IMR-90 (cell line): ENCODE data around the gene MARCO. TPM values are rescaled to one million over a fixed set of nuclear protein-coding genes. Genes with fewer than 3 reads are reported as not detected.

Experiments
- ATAC-seq: fragments of 200-7000 bp; cut with Tn5 transposase; 2 replicates; pipeline ENCODE4 v1.9.1; 2020; ENCODE audit warnings: low read depth, mild to moderate bottlenecking, moderate library complexity
- BruUV-seq: library from RNA; stranded (reverse); fragments of 400-500 nt; replicated peaks from 2 replicates; lab custom pipeline; 2021; lab: Mats Ljungman, UMichigan
- CTCF ChIA-PET: fragments of 300-600 bp; formaldehyde crosslinking; extraction: SDS; loops from one replicate; lab custom pipeline; 2021; ENCODE audit warnings: antibody characterized with exemption; lab: Yijun Ruan, JAX
- POLR2A ChIA-PET: fragments of 300-600 bp; sonication (Branson Sonifier 250); formaldehyde crosslinking; loops from one replicate; lab custom pipeline; 2022; ENCODE audit warnings: antibody characterized with exemption; ENCODE audit not compliant: unreplicated experiment; lab: Charles Lee
- DNase-seq: peaks from one replicate; pipeline ENCODE4 v3.0.0; 2013
- H2AFZ ChIP-seq: replicated peaks from 2 replicates; pipeline ENCODE3; 2013; ENCODE audit warnings: low read length, mild to moderate bottlenecking; ENCODE audit not compliant: poor library complexity
- H2AK5ac ChIP-seq: 2 replicates; pipeline ENCODE4 v1.6.1; 2013; ENCODE audit warnings: low read depth, low read length, inconsistent platforms
- H2AK9ac ChIP-seq: replicated peaks from 2 replicates; pipeline ENCODE3; 2013; ENCODE audit warnings: mild to moderate bottlenecking, low read depth, low read length, moderate library complexity; ENCODE audit not compliant: poor library complexity
- H2BK120ac ChIP-seq: 2 replicates; pipeline ENCODE4 v1.6.1; 2013; ENCODE audit warnings: low read depth, low read length, inconsistent platforms
- H2BK15ac ChIP-seq: 3 replicates; pipeline ENCODE4 v1.6.1; 2013; ENCODE audit warnings: low read depth, low read length, inconsistent platforms
- H2BK20ac ChIP-seq: 2 replicates; pipeline ENCODE4 v1.6.1; 2013; ENCODE audit warnings: low read depth, mild to moderate bottlenecking, inconsistent platforms, low read length, moderate library complexity
- H2BK5ac ChIP-seq: 2 replicates; pipeline ENCODE4 v1.6.1; 2013; ENCODE audit warnings: mild to moderate bottlenecking, low read depth, low read length, inconsistent platforms; ENCODE audit not compliant: poor library complexity, severe bottlenecking
- H3K14ac ChIP-seq: replicated peaks from 2 replicates; pipeline ENCODE4 v1.6.1; 2013; ENCODE audit warnings: low read depth, low read length, inconsistent platforms
- H3K18ac ChIP-seq: 2 replicates; pipeline ENCODE4 v1.6.1; 2013; ENCODE audit warnings: low read depth, low read length, control low read depth
- H3K23ac ChIP-seq: 2 replicates; pipeline ENCODE4 v1.6.1; 2013; ENCODE audit warnings: low read depth, low read length, inconsistent platforms
- H3K27ac ChIP-seq: 2 replicates; pipeline ENCODE4 v1.5.1; 2013; ENCODE audit warnings: mild to moderate bottlenecking, control low read depth, low read length; ENCODE audit not compliant: insufficient read depth
- H3K27me3 ChIP-seq: 2 replicates; pipeline ENCODE4 v1.6.1; 2013; ENCODE audit warnings: low read length; ENCODE audit not compliant: control insufficient read depth, insufficient read depth
- H3K36me3 ChIP-seq: 2 replicates; pipeline ENCODE4 v1.6.1; 2013; ENCODE audit warnings: low read length, mixed read lengths; ENCODE audit not compliant: control insufficient read depth, insufficient read depth
- H3K4ac ChIP-seq: 2 replicates; pipeline ENCODE4 v1.6.1; 2013; ENCODE audit warnings: low read depth, low read length, inconsistent platforms
- H3K4me1 ChIP-seq: 2 replicates; pipeline ENCODE4 v1.6.1; 2013; ENCODE audit warnings: low read length, mixed read lengths; ENCODE audit not compliant: control insufficient read depth, insufficient read depth
- H3K4me2 ChIP-seq: 2 replicates; pipeline ENCODE4 v1.6.1; 2013; ENCODE audit warnings: low read depth, mild to moderate bottlenecking, control low read depth, low read length, moderate library complexity
- H3K4me3 ChIP-seq: 2 replicates; pipeline ENCODE4 v1.5.1; 2013; ENCODE audit warnings: low read depth, mild to moderate bottlenecking, control low read depth, low read length, moderate library complexity; ENCODE audit not compliant: insufficient read depth
- H3K56ac ChIP-seq: 2 replicates; pipeline ENCODE4 v1.6.1; 2013; ENCODE audit warnings: low read length, inconsistent platforms; ENCODE audit not compliant: insufficient read depth; ENCODE audit errors: extremely low read depth
- H3K79me1 ChIP-seq, 2 experiments: 2 replicates each; pipeline ENCODE4 v1.6.1; 2013; ENCODE audit warnings: low read length in 2 of 2, inconsistent platforms in 1 of 2, low read depth in 1 of 2
- H3K9ac ChIP-seq: 2 replicates; pipeline ENCODE4 v1.6.1; 2013; ENCODE audit warnings: low read depth, low read length, control low read depth
- H3K9me1 ChIP-seq: 2 replicates; pipeline ENCODE4 v1.6.1; 2013; ENCODE audit warnings: low read length, inconsistent platforms; ENCODE audit not compliant: insufficient read depth
- H3K9me3 ChIP-seq: 2 replicates; pipeline ENCODE4 v1.6.1; 2013; ENCODE audit warnings: low read length; ENCODE audit not compliant: control insufficient read depth, insufficient read depth
- H4K20me1 ChIP-seq: 2 replicates; pipeline ENCODE4 v1.6.1; 2013; ENCODE audit warnings: low read length, inconsistent platforms; ENCODE audit not compliant: insufficient read depth
- H4K5ac ChIP-seq: 2 replicates; pipeline ENCODE4 v1.6.1; 2013; ENCODE audit warnings: mild to moderate bottlenecking, low read depth, low read length, control low read depth
- H4K8ac ChIP-seq, 2 experiments: 2 replicates each; pipeline ENCODE4 v1.6.1; 2013; ENCODE audit warnings: low read depth in 2 of 2, low read length in 2 of 2, control low read depth in 1 of 2, inconsistent platforms in 1 of 2
- H4K91ac ChIP-seq: 2 replicates; pipeline ENCODE4 v1.6.1; 2013; ENCODE audit warnings: low read depth, low read length, inconsistent platforms; ENCODE audit not compliant: insufficient read depth
- BHLHE40 ChIP-seq: fragments of 150-350 bp; IDR thresholded peaks from 2 replicates; pipeline ENCODE4 v1.6.1; 2016; ENCODE audit warnings: mild to moderate bottlenecking, low read depth, low read length
- CEBPB ChIP-seq: IDR thresholded peaks from 2 replicates; pipeline ENCODE4 v1.6.1; 2012; ENCODE audit warnings: low read depth, low read length, improper control_type of control experiment
- CHD1 ChIP-seq: IDR thresholded peaks from 2 replicates; pipeline ENCODE4 v1.6.1; 2012; ENCODE audit warnings: low read depth, low read length, improper control_type of control experiment
- MAFK ChIP-seq: IDR thresholded peaks from 2 replicates; pipeline ENCODE4 v1.6.1; 2012; ENCODE audit warnings: low read depth, low read length, improper control_type of control experiment
- MAZ ChIP-seq: IDR thresholded peaks from 2 replicates; pipeline ENCODE4 v1.6.1; 2012; ENCODE audit warnings: low read depth, mild to moderate bottlenecking, low read length, improper control_type of control experiment, moderate library complexity, borderline replicate concordance
- MXI1 ChIP-seq: IDR thresholded peaks from 2 replicates; pipeline ENCODE4 v1.6.1; 2012; ENCODE audit warnings: low read depth, mild to moderate bottlenecking, low read length, moderate library complexity, borderline replicate concordance
- NFE2L2 ChIP-seq: fragments of 150-350 bp; IDR thresholded peaks from 2 replicates; pipeline ENCODE4 v1.6.1; 2016; ENCODE audit warnings: low read depth, mild to moderate bottlenecking, low read length
- WGBS, 2 experiments: methylation state at CpG; one replicate each; pipeline versions ENCODE4 v1.1.5 to v1.1.7; 2013; ENCODE audit warnings: missing lambda C conversion rate in 2 of 2; ENCODE audit not compliant: insufficient read length in 1 of 2; ENCODE audit errors: extremely low coverage in 2 of 2; 5-methylcytosine and 5-hydroxymethylcytosine counted together
- dilution Hi-C: fragments of 300-500 bp; cut with HindIII; formaldehyde crosslinking; loops from one replicate; pipeline ENCODE4 v1.14.3; 2018; ENCODE audit warnings: low sequenced_read_pairs; ENCODE audit not compliant: unreplicated experiment
- in situ Hi-C: fragments of 300-500 bp; cut with MboI; formaldehyde crosslinking; loops from 3 replicates; pipeline ENCODE4 v1.14.3; 2019; ENCODE audit warnings: low sequenced_read_pairs, inconsistent platforms, mixed read lengths
- intact Hi-C: fragments of 100-400 bp; cut with micrococcal nuclease; formaldehyde crosslinking; loops from 2 replicates; pipeline ENCODE4 v1.10.0; 2022
- polyA plus RNA-seq, 3 experiments: library from polyadenylated mRNA; depleted of rRNA; stranded (reverse); fragments of >200 nt; gene quantifications; 2 replicates each; pipeline ENCODE4 v1.2.3, GENCODE V29; 2012; ENCODE audit warnings: low replicate concordance in 1 of 3
- total RNA-seq: library from RNA; depleted of rRNA; stranded (reverse); fragments of >200 nt; gene quantifications from 2 replicates; pipeline ENCODE4 v1.2.3, GENCODE V29; 2012
- TF ChIP-seq, protein P1 (sequence below): fragments of 150-350 bp; IDR thresholded peaks from 2 replicates; pipeline ENCODE4 v1.6.1; 2017; ENCODE audit warnings: mild to moderate bottlenecking, antibody characterized with exemption, low read length, low read depth
- TF ChIP-seq, protein P2 (sequence below): fragments of 150-350 bp; IDR thresholded peaks from 2 replicates; pipeline ENCODE4 v1.6.1; 2016; ENCODE audit warnings: low read depth, mild to moderate bottlenecking, low read length, moderate library complexity, borderline replicate concordance

Gene MARCO
- total and polyA plus RNA-seq, 2 of the 4 experiments (the other 2 are of a cell fraction) = not detected

DNA sequence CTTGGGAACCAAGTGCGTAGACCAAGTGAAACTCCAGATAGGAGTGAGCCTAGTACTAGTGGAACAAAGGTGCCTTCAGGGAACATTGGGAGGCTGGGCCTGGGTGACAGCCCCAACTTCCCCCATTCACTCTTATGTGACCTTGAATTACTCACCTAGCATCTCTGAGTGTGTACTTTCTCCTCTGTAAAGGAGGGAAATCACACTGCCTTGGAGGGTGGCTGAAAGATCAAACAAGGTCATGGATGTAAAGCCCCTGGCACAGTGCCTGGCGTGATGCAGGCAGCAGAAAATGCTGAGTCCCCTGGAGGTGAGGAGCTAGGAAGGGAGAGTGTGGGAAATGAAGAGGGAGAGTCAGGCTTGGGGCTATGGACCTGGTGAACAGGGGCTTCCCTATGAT, 45.9 kb downstream of the MARCO start:
- H3K4ac ChIP-seq = no peak overlapping the region
- no peak overlapping the region for H3K23ac ChIP-seq
- no peak overlapping the region for H3K56ac ChIP-seq
- H3K4me1 ChIP-seq = no peaks in the 10 kb centered on the region
- no peak overlapping the region for H4K91ac ChIP-seq
- H2AFZ ChIP-seq = no peak overlapping the region
- H2BK20ac ChIP-seq = no peak overlapping the region
- H3K9me3 ChIP-seq = no peaks in the 10 kb centered on the region
- H3K4me3 ChIP-seq = no peak overlapping the region
- H3K14ac ChIP-seq = no peak overlapping the region
- 29% methylated on average over 1 of the region's 2 CpGs; no CpG with 5 or more reads in 1 of the 2 experiments for WGBS, 2 experiments
- H2BK15ac ChIP-seq = no peak overlapping the region
- no peak overlapping the region for H3K27ac ChIP-seq
- BruUV-seq = no TSS peak
- H2AK9ac ChIP-seq = no peak overlapping the region
- dilution Hi-C loops (no loop called here), intact Hi-C loops (no loop called here), in situ Hi-C loops (no loop called here)
- ChIA-PET POLR2A (no interaction called here), CTCF (no interaction called here)
- H2BK5ac ChIP-seq = no peak overlapping the region
- H3K36me3 ChIP-seq = no peaks in the 10 kb centered on the region
- no peak overlapping the region for H3K9ac ChIP-seq
- H3K18ac ChIP-seq = no peak overlapping the region
- no peak overlapping the region for H4K5ac ChIP-seq
- TF ChIP-seq, protein P1, sequence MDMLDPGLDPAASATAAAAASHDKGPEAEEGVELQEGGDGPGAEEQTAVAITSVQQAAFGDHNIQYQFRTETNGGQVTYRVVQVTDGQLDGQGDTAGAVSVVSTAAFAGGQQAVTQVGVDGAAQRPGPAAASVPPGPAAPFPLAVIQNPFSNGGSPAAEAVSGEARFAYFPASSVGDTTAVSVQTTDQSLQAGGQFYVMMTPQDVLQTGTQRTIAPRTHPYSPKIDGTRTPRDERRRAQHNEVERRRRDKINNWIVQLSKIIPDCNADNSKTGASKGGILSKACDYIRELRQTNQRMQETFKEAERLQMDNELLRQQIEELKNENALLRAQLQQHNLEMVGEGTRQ = no peak
- TF ChIP-seq NFE2L2 (no peak), MAZ (no peak), MXI1 (no peak), BHLHE40 (no peak), MAFK (no peak), CEBPB (no peak), CHD1 (no peak)
- TF ChIP-seq, protein P2, sequence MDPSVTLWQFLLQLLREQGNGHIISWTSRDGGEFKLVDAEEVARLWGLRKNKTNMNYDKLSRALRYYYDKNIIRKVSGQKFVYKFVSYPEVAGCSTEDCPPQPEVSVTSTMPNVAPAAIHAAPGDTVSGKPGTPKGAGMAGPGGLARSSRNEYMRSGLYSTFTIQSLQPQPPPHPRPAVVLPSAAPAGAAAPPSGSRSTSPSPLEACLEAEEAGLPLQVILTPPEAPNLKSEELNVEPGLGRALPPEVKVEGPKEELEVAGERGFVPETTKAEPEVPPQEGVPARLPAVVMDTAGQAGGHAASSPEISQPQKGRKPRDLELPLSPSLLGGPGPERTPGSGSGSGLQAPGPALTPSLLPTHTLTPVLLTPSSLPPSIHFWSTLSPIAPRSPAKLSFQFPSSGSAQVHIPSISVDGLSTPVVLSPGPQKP = no peak
- no peaks in the 10 kb centered on the region for H3K79me1 ChIP-seq
- no peak overlapping the region for H2BK120ac ChIP-seq
- no peak overlapping the region for H3K4me2 ChIP-seq
- no peak for DNase-seq
- H3K27me3 ChIP-seq = no peaks in the 10 kb centered on the region; the same call in 1 of the 2 replicates
- no peak overlapping the region for H4K8ac ChIP-seq
- H3K9me1 ChIP-seq = no peaks in the 10 kb centered on the region
- H2AK5ac ChIP-seq = no peak overlapping the region
- no peaks in the 10 kb centered on the region for H4K20me1 ChIP-seq
- ATAC-seq = no peak
